A549 (cell line): ENCODE results near the gene RNF13. TPM values are rescaled to one million over a fixed set of nuclear protein-coding genes. Genes with fewer than 3 reads are reported as not detected.
"Not testable (repeated sequence)": the region's sequence is repeated elsewhere in the genome, so short reads cannot be mapped to it uniquely, and the experiment has no call there.

Experiments used
- ATAC-seq, 2 experiments: fragments of 200-7000 bp in 1 of 2; fragments of >200 bp in 1 of 2; cut with Nextera tagmentation in 1 of 2; cut with Tn5 transposase in 1 of 2; 3 replicates each; pipeline versions ENCODE4 v1.8.0 to v1.9.1; 2018 to 2020; ENCODE audit warnings: mild to moderate bottlenecking in 1 of 2, moderate library complexity in 1 of 2
- CTCF ChIA-PET: fragments of 300-600 bp; sonication (Branson Sonifier 250); formaldehyde crosslinking; extraction: SDS; loops from one replicate; lab custom pipeline; 2021; ENCODE audit warnings: antibody characterized with exemption, inconsistent platforms; lab: Yijun Ruan, JAX
- POLR2A ChIA-PET: fragments of 350-600 bp; formaldehyde crosslinking; extraction: SDS; loops from one replicate; lab custom pipeline; 2021; ENCODE audit warnings: antibody characterized with exemption, inconsistent platforms; lab: Yijun Ruan, JAX
- DNase-seq, 2 experiments: peaks; one replicate each; pipeline versions ENCODE4 v3.0.0 to v3.0.0-alpha.2; 2011 to 2016; ENCODE audit warnings: low read depth in 1 of 2, low spot score in 1 of 2
- FAIRE-seq: peaks from 2 replicates; lab custom pipeline; 2011; peaks lifted over from hg19 to GRCh38; lab: Jason Lieb, UNC
- H3K27ac ChIP-seq, 2 experiments: fragments of >200 bp; sonication (Bioruptor Twin); formaldehyde crosslinking; 3 replicates each; pipeline ENCODE4 v1.5.1; 2016 to 2017
- H3K4me1 ChIP-seq: fragments of >200 bp; sonication (Bioruptor Twin); formaldehyde crosslinking; 3 replicates; pipeline ENCODE4 v1.6.1; 2016
- H3K4me2 ChIP-seq: fragments of >200 bp; sonication (Bioruptor Twin); formaldehyde crosslinking; 3 replicates; pipeline ENCODE4 v1.6.1; 2016
- H3K4me3 ChIP-seq: fragments of >200 bp; sonication (Bioruptor Twin); formaldehyde crosslinking; 3 replicates; pipeline ENCODE4 v1.5.1; 2016
- H3K9me3 ChIP-seq: fragments of >200 bp; sonication (Bioruptor Twin); formaldehyde crosslinking; 3 replicates; pipeline ENCODE4 v1.6.1; 2016
- EHMT2 ChIP-seq: fragments of 200-600 bp; sonication (generic); IDR thresholded peaks from 2 replicates; pipeline ENCODE4 v1.6.1; 2016; ENCODE audit warnings: antibody characterized with exemption, low read depth, mild to moderate bottlenecking, moderate library complexity
- ELK1 ChIP-seq: fragments of 150-350 bp; IDR thresholded peaks from 2 replicates; pipeline ENCODE4 v1.6.1; 2014; ENCODE audit warnings: low read depth, mild to moderate bottlenecking, low read length
- EP300 ChIP-seq, 2 experiments: fragments of >200 bp; sonication (Bioruptor Twin); formaldehyde crosslinking; IDR thresholded peaks; 2 replicates in 1 of 2; 3 replicates in 1 of 2; pipeline ENCODE4 v1.6.1; 2016 to 2017
- ESRRA ChIP-seq: fragments of 150-350 bp; IDR thresholded peaks from 2 replicates; pipeline ENCODE4 v1.6.1; 2014; ENCODE audit warnings: mild to moderate bottlenecking, low read length, borderline replicate concordance
- FOSL2 ChIP-seq, 2 experiments: fragments of 450-650 bp in 1 of 2; fragments of >200 bp in 1 of 2; sonication (Bioruptor Twin) in 1 of 2; formaldehyde crosslinking; IDR thresholded peaks; 2 replicates each; pipeline versions ENCODE4 v1.5.0 to v1.6.1; 2016 to 2020; ENCODE audit warnings: mild to moderate bottlenecking in 1 of 2, moderate library complexity in 1 of 2
- HOXB13 ChIP-seq: fragments of 250-450 bp; sonication (Bioruptor Pico); IDR thresholded peaks from 2 replicates; pipeline ENCODE4 v1.5.0; 2020; ENCODE audit warnings: low read depth, mild to moderate bottlenecking, moderate library complexity
- HOXB5 ChIP-seq: fragments of 250-450 bp; sonication (Bioruptor Pico); IDR thresholded peaks from 2 replicates; pipeline ENCODE4 v1.5.0; 2020; ENCODE audit warnings: mild to moderate bottlenecking, moderate library complexity
- JUNB ChIP-seq: fragments of >200 bp; sonication (Bioruptor Twin); formaldehyde crosslinking; IDR thresholded peaks from 2 replicates; pipeline ENCODE4 v1.6.1; 2016
- NR3C1 ChIP-seq: fragments of >200 bp; sonication (Bioruptor Twin); formaldehyde crosslinking; IDR thresholded peaks from 3 replicates; pipeline ENCODE4 v1.6.1; 2017
- RCOR1 ChIP-seq: fragments of 150-350 bp; IDR thresholded peaks from 2 replicates; pipeline ENCODE4 v1.6.1; 2014; ENCODE audit warnings: antibody characterized with exemption, low read length, low read depth
- WGBS: methylation state at CpG from one replicate; pipeline ENCODE4 v1.1.6; 2017; ENCODE audit errors: missing lambda C conversion rate; 5-methylcytosine and 5-hydroxymethylcytosine counted together
- polyA plus RNA-seq, 4 experiments: library from polyadenylated mRNA; depleted of rRNA in 3 of 4; stranded (reverse); fragments of >200 nt; fragmentation: RNase III in 1 of 4; extraction: RNeasy Plus Mini Kit Qiagen cat#74134 plus additional on column Dnase treatment in 1 of 4; gene quantifications; 2 replicates in 3 of 4; 3 replicates in 1 of 4; pipeline ENCODE4 v1.2.3, GENCODE V29; 2011 to 2017
- TF ChIP-seq, protein P1 (sequence below): fragments of 450-650 bp; IDR thresholded peaks from 2 replicates; pipeline ENCODE4 v1.6.1; 2014; ENCODE audit warnings: antibody characterized with exemption

Gene RNF13
- polyA plus RNA-seq, 2 of the 4 experiments (the other 2 are of a cell fraction), result 46.2 to 100 TPM

DNA sequence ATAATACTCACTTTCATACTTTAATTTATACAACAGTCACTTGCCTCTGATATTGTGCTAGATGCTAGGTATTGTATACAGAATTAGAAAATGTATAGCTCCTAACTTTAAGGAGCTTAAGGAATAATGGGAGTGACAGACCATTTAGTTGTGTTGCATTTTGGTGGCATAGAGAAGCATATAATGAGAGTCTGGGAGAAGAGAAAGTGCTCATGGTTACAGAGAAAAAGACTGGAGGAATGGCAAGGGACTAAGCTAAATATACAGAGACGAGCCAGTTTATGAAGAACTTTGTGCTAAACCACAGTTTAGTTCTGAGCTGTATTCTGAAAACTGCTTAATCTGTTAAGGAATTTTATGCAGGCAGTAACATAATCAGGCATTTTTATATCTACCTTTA is 6.4 kb downstream of the RNF13 start:
- Histone ChIP-seq H3K4me3 (no peak overlapping the region), H3K4me1 (peaks cover 38% of the 10 kb centered on the region), H3K9me3 (peaks cover 10% of the 10 kb centered on the region; the same call in 2 of the 3 replicates), H3K4me2 (no peak overlapping the region), H3K27ac (no peak overlapping the region)
- ChIA-PET CTCF (interaction anchor here (1.2 to 5.2 kb wide), 3 partner anchors 11 to 289 kb away, joined by 3 to 32 read pairs (median 4); no protein-coding TSS in a partner anchor), POLR2A (no interaction called here)
- ATAC-seq (no peak), FAIRE-seq (no peak), DNase-seq (no peak)
- TF ChIP-seq ESRRA (no peak), NR3C1 (no peak), ELK1 (no peak), HOXB5 (CRISPR knock-in tag) (no peak), JUNB (no peak), RCOR1 (no peak)
- WGBS, result 93% methylated on average over 1 of the region's 1 CpG

DNA sequence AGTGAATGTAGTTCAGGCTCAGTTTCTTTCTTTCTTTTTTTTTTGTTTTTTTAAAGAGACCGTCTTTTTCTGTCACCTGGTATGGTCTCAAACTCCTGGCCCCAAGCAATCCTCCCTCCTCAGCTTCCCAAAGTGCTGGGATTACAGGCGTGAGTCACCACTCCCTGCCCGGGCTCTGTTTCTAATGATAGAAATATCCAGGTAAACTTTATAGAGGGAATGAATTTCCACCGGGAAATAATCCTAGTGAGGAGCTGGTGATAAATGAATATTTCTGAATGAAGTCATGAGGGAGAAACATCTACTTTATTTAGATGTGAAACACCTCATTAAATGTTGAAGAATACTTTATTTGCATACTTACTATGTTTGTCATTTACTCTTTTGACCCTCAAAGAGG is 7.2 kb downstream of the RNF13 start:
- 29% methylated on average over 4 of the region's 4 CpGs for WGBS
- POLR2A ChIA-PET, result no interaction called here
- H3K4me2 ChIP-seq, result peak overlapping the region; percentile 19; the same call in 2 of the 3 replicates
- no peak for FAIRE-seq
- peaks cover 31% of the 10 kb centered on the region for H3K4me1 ChIP-seq
- 0 out of 6 replicates have a peak, but pooled peaks of 1 of the 2 experiments have one; percentile 33 for ATAC-seq
- no peak for DNase-seq
- H3K4me3 ChIP-seq, result no peak overlapping the region
- CTCF ChIA-PET, result interaction anchor here (0.9 to 5.2 kb wide), 3 partner anchors 12 to 103 kb away, joined by 3 to 32 read pairs (median 4); no protein-coding TSS in a partner anchor
- peaks cover 10% of the 10 kb centered on the region; the same call in 2 of the 3 replicates for H3K9me3 ChIP-seq
- H3K27ac ChIP-seq, result no peak overlapping the region
- TF ChIP-seq HOXB13 (no peak), FOSL2 (IDR thresholded peaks at IDR 0.05) (no peak), FOSL2 (CRISPR knock-in tag; IDR thresholded peaks at IDR 0.05) (peak; percentile 26; the same call in 1 of the 2 replicates)

GRCh38 chr3:149826636-149827035 is 13.6 kb downstream of the RNF13 start:
- no peak for DNase-seq
- WGBS, result 85% methylated on average over 3 of the region's 3 CpGs
- no peak for FAIRE-seq
- no peak overlapping the region for H3K4me3 ChIP-seq
- H3K9me3 ChIP-seq, result peaks cover 19% of the 10 kb centered on the region
- TF ChIP-seq EHMT2, result no peak
- TF ChIP-seq, protein P1, sequence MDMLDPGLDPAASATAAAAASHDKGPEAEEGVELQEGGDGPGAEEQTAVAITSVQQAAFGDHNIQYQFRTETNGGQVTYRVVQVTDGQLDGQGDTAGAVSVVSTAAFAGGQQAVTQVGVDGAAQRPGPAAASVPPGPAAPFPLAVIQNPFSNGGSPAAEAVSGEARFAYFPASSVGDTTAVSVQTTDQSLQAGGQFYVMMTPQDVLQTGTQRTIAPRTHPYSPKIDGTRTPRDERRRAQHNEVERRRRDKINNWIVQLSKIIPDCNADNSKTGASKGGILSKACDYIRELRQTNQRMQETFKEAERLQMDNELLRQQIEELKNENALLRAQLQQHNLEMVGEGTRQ, result no peak
- no peak for ATAC-seq
- H3K27ac ChIP-seq, result no peak overlapping the region
- POLR2A ChIA-PET, result no interaction called here
- CTCF ChIA-PET, result no interaction called here
- no peak overlapping the region for H3K4me2 ChIP-seq
- H3K4me1 ChIP-seq, result no peaks in the 10 kb centered on the region

DNA sequence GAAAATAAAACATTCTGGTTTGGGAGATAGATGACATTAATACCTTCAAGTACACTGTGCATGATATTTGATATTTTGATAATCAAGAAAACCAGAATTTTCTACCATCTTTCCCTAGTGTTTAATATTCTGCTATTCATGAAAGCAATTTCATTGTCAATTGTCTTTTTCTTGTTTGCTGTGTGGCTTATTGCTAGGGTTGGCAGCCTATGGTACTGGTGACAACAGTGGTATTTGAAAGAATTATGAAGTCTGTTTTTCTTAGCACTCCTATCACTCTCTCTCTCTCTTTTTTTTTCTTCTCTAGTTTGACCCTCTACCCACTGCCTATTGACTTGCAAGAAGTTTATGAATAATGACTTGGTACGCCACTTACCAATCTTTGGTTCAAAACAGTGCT is 15.4 kb downstream of the RNF13 start:
- 94% methylated on average over 1 of the region's 1 CpG for WGBS
- no peaks in the 10 kb centered on the region for H3K4me1 ChIP-seq
- TF ChIP-seq EP300 (IDR thresholded peaks at IDR 0.05), result no peak
- TF ChIP-seq, all 56 proteins: peak for 0
- POLR2A ChIA-PET, result no interaction called here
- Histone ChIP-seq H3K9me3 (peaks cover 25% of the 10 kb centered on the region), H3K27ac (no peak overlapping the region), H3K4me2 (no peak overlapping the region), H3K4me3 (no peak overlapping the region)
- FAIRE-seq, result peak; percentile 83
- no peak for ATAC-seq
- DNase-seq, result no peak
- CTCF ChIA-PET, result no interaction called here

GRCh38 chr3:149829631-149830030 is 16.6 kb downstream of the RNF13 start:
- FAIRE-seq, H3K4me1 ChIP-seq, H3K4me3 ChIP-seq, POLR2A ChIA-PET, CTCF ChIA-PET, H3K4me2 ChIP-seq, ATAC-seq, H3K27ac ChIP-seq, DNase-seq: not testable (repeated sequence)
- 89% methylated on average over 4 of the region's 4 CpGs for WGBS
- peaks cover 38% of the 10 kb centered on the region for H3K9me3 ChIP-seq
